Chondrocyte (in vitro differentiated cells): ENCODE results near the gene GPC6. TPM values are rescaled to one million over a fixed set of nuclear protein-coding genes. Genes with fewer than 3 reads are reported as not detected.

Source experiments
- DNase-seq: peaks from one replicate; pipeline ENCODE4 v3.0.0; 2021; ENCODE audit warnings: mixed read lengths, low spot score
- H3K27ac Mint-ChIP-seq: one replicate; pipeline ENCODE4 v1.8.0; 2021; ENCODE audit warnings: mild to moderate bottlenecking, moderate library complexity, mixed read lengths; ENCODE audit not compliant: unreplicated experiment
- H3K27me3 Mint-ChIP-seq: 2 replicates; pipeline ENCODE4 v1.8.0; 2021; ENCODE audit warnings: low read depth, mixed read lengths
- H3K36me3 Mint-ChIP-seq: 2 replicates; pipeline ENCODE4 v1.8.0; 2021; ENCODE audit warnings: low read depth, mixed read lengths
- H3K4me1 Mint-ChIP-seq: 2 replicates; pipeline ENCODE4 v1.8.0; 2021; ENCODE audit warnings: low read depth, mild to moderate bottlenecking, mixed read lengths
- H3K4me3 Mint-ChIP-seq: one replicate; pipeline ENCODE4 v1.8.0; 2021; ENCODE audit warnings: mild to moderate bottlenecking, moderate library complexity, mixed read lengths; ENCODE audit not compliant: unreplicated experiment
- H3K9me3 Mint-ChIP-seq: 2 replicates; pipeline ENCODE4 v1.8.0; 2021; ENCODE audit warnings: low read depth, mixed read lengths
- CTCF ChIP-seq: fragments of 200-600 bp; sonication (generic); IDR thresholded peaks from 2 replicates; pipeline ENCODE4 v1.5.0; 2021; ENCODE audit warnings: antibody characterized with exemption, mild to moderate bottlenecking, moderate library complexity
- total RNA-seq: library from RNA; stranded (reverse); gene quantifications from 3 replicates; pipeline ENCODE4 v1.2.1, GENCODE V29; 2021

The GPC6 gene
- total RNA-seq, 1 donor from 2014 or later: 76.1 TPM

- peaks cover 26% of the 10 kb centered on the region for H3K4me1 Mint-ChIP-seq
- no peak overlapping the region for H3K27ac Mint-ChIP-seq
- no peaks in the 10 kb centered on the region for H3K27me3 Mint-ChIP-seq
- H3K9me3 Mint-ChIP-seq: no peaks in the 10 kb centered on the region
- no peak for TF ChIP-seq CTCF
- no peak overlapping the region for H3K4me3 Mint-ChIP-seq
- no peak for DNase-seq
- no peaks in the 10 kb centered on the region for H3K36me3 Mint-ChIP-seq
These were observed 409.0 kb downstream of the GPC6 start for GRCh38 chr13:93635616-93636032.

GRCh38 chr13:93637852-93638251 is 411.2 kb downstream of the GPC6 start:
- DNase-seq: no peak
- Mint-ChIP-seq H3K27me3 (no peaks in the 10 kb centered on the region), H3K27ac (no peak overlapping the region), H3K4me1 (peaks cover 21% of the 10 kb centered on the region), H3K36me3 (no peaks in the 10 kb centered on the region), H3K9me3 (no peaks in the 10 kb centered on the region), H3K4me3 (no peak overlapping the region)
- TF ChIP-seq CTCF: no peak

- H3K36me3 Mint-ChIP-seq: no peaks in the 10 kb centered on the region
- DNase-seq: no peak
- no peaks in the 10 kb centered on the region for H3K9me3 Mint-ChIP-seq
- H3K27me3 Mint-ChIP-seq: no peaks in the 10 kb centered on the region
- H3K4me1 Mint-ChIP-seq: peaks cover 22% of the 10 kb centered on the region
- no peak overlapping the region for H3K27ac Mint-ChIP-seq
- TF ChIP-seq CTCF: no peak
- no peak overlapping the region for H3K4me3 Mint-ChIP-seq
These were observed 413.8 kb downstream of the GPC6 start for GRCh38 chr13:93640452-93640851.

- Mint-ChIP-seq H3K9me3 (no peaks in the 10 kb centered on the region), H3K27ac (no peak overlapping the region), H3K4me3 (no peak overlapping the region), H3K27me3 (no peaks in the 10 kb centered on the region), H3K4me1 (peaks cover 11% of the 10 kb centered on the region), H3K36me3 (no peaks in the 10 kb centered on the region)
- TF ChIP-seq CTCF: no peak
- no peak for DNase-seq
These were observed 419.6 kb downstream of the GPC6 start for GRCh38 chr13:93646245-93646644.

GRCh38 chr13:93649496-93649895 is 422.9 kb downstream of the GPC6 start:
- TF ChIP-seq CTCF: no peak
- H3K4me3 Mint-ChIP-seq: no peak overlapping the region

More at GRCh38 chr13:93649496-93649895, 422.9 kb downstream of the GPC6 start:
- no peaks in the 10 kb centered on the region for H3K9me3 Mint-ChIP-seq
- H3K27ac Mint-ChIP-seq: no peak overlapping the region
- DNase-seq: no peak
- H3K36me3 Mint-ChIP-seq: no peaks in the 10 kb centered on the region
- peaks cover 6% of the 10 kb centered on the region for H3K4me1 Mint-ChIP-seq
- H3K27me3 Mint-ChIP-seq: no peaks in the 10 kb centered on the region
